GM21526 (cell line): Measurements from ENCODE around the gene NOX3.
"Not testable (repeated sequence)": the region's sequence is repeated elsewhere in the genome, so short reads cannot be mapped to it uniquely, and the experiment has no call there.

ENCODE experiments used
- ATAC-seq: cut with Tn5 transposase; IDR thresholded peaks from one replicate; pipeline ENCODE4 v1.9.1; 2021; ENCODE audit warnings: moderate library complexity; ENCODE audit not compliant: unreplicated experiment, low FRiP score

Gene NOX3

DNA sequence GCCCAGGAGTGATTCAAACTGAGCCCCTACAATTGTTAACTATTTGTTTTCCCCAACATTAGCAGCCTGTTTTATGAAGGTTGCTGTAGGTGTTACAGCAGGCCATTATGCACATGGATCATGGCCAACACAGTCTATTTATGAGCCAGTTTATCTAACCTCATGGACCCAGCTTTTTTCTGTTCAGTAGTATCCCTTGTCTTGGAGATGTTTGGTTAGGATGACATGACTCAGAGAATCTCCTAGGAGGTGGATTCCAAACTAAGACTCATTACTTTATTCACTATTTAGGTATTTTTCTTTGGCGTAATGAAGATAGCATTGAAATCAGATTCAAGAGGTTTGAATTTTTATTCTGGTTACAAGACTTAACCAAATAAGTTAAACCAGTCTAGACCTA lies 78.6 kb downstream of the NOX3 start:
- ATAC-seq: no peak

DNA sequence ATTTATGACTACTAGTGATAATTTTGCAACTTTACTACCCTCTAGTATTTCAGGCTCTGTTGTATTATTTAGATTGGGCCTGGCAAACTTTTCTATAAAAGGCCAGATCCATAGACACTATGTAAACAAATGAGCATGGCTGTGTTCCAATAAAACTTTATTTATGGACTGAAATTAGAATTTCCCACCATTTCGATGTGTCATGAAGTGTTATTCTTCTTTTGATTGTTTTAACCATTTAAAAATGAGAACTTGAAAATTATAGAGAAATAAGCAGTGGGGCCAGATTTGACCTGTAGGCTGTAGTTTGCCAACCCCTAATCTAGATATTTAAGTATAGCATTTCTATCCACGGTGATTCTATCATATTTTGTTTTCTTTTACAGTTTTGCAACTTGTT lies 79.8 kb downstream of the NOX3 start:
- ATAC-seq: no peak

DNA sequence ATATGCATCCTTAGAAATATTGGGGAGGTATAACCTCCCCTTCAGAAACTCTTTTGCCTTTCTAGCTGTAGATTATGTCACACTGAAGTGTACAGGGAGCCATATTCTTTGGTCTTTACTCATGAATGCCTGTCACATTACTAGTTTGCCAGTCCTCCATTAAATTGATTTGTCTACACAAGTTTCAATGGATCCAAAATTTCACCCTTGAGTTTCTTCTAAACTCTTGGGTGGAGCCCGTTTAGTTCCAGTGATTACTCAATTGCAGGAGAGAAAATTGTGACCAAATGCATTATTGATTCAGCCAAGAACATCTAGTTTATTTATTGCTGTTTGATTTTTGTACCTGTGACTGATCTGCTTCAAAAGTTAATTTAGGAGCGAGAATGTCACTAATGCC lies 81.0 kb downstream of the NOX3 start:
- ATAC-seq: no peak

DNA sequence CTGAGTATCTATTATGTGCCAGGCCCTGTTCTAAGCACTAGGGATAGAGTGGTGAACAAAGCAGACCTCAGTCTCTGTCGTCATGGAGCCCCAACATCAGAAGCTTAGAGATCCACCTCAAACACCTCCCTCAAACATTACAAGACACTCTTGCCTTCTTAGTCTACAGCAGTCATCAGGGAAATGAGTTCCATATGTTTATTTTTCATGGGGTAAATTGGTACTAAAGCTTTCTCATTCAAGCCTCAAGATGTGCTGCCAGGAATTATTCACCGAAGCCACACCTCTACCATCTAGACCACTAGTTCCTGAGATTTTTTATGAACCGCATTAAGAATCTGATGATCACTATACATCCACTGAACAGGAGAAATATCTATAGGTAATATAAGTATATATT lies 82.4 kb downstream of the NOX3 start:
- no peak for ATAC-seq

DNA sequence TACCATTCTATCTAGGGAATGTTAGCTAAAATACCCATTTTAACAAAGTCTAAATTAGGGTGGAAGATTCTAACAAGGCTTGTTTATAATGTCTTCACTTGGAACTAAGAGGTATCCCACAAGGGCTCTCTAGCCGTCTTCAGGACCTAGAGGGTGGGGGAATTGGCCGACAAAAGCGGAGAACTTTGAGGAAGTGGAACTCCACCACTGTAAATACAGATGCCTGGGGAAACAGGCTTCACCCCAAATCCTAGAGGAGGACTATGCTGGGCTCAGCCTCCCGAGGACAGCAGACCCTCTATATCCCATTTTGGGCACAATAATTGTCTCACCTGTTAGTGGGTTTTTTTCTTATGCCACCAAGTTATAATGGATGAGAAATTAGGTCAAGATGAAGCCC lies 83.4 kb downstream of the NOX3 start:
- ATAC-seq: no peak

DNA sequence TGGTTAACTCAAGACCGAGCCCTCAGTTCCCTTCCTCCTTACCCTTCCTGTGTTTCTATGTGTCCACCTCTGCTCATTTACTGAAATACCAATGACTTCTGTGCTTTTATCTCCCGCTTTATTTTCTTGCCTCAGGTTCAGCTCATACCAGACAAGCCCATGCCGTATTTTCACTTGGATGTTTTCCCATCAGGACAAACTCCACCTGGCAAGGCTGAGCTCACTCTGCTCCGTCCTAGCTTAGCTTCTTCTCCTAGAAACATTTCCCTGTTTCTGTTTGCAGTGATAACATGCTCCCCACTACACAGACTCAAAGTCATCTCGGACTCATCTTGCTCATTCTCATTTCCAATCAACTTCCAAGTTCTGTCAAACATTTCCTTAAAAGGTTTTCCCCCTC lies 84.4 kb downstream of the NOX3 start:
- no peak for ATAC-seq

DNA sequence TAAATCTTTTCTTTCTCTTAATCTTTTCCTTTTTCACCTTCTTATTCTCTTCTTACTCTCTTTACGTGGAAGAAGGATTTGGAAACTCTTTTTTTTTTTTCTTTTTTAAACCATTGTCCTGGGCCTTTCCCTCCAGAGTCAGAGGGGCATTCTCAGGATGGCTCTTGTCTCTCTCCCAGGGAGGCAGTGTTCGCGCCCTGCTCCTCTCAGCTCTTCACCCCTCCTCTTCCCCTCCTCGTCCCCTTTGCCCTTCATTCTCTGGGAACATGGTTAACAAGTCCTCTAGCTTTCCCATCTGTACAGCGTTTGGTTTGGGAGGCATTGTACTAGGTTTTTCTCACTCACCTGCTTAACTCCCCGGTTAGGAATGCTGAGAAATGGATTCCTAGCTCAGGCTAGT lies 89.3 kb downstream of the NOX3 start:
- ATAC-seq: no peak

DNA sequence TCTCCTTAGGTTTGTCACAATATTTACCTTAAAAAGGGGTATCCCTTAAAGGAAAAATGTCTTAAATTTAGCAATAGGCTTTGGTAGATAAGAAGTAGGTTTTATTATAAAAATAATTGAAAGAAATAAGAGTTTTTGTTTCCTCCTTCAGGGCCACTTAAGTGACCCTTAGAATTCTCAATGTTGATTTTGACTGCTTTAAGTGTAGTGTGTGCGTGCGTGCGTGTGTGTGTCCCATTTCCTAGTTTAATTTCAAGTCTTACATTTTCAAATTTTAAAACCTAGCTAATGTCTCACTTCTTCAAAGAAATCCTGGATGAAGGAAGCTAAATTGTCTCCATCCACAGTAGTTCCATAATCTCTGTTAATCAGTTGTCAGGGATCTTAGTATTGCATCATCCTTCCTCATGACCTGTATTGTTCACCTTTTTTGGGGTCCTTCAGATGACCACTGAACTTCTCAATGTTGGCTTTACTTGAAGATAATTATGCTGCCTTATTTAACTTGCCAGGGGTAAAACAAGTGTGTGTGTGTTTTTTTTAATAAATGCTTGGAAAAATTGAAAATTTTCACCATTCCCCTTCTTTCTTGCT lies 90.7 kb downstream of the NOX3 start:
- ATAC-seq: no peak

DNA sequence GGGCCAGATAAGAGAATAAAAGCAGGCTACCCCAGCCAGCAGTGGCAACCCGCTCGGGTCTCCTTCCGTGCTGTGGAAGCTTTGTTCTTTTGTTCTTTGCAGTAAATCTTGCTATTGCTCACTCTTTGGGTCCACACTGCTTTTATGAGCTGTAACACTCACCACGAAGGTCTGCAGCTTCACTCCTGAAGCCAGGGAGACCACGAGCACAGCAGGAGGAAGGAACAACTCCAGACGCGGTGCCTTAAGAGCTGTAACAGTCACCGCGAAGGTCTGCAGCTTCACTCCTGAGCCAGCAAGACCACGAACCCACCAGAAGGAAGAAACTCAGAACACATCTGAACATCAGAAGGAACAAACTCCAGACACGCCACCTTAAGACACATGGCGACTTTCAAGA lies 91.6 kb downstream of the NOX3 start:
- not testable (repeated sequence) for ATAC-seq

DNA sequence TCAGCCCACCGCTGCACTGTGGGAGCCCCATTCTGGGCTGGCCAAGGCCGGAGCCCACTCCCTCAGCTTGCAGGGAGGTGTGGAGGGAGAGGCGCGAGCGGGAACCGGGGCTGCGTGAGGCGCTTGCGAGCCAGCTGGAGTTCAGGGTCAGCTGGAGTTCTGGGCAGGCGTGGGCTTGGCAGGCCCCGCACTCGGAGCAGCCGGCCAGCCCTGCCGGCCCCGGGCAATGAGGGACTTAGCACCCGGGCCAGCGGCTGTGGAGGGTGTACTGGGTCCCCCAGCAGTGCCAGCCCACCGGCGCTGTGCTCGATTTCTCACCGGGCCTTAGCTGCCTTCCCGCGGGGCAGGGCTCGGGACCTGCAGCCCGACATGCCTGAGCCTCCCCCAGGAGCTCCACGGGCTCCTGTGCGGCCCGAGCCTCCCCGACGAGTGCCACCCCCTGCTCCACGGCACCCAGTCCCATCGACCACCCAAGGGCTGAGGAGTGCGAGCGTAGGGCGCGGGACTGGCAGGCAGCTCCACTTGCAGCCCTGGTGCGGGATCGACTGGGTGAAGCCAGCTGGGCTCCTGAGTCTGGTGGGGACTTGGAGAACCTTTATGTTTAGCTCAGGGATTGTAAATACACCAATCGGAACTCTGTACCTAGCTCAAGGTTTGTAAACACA lies 92.5 kb downstream of the NOX3 start:
- ATAC-seq: not testable (repeated sequence)

DNA sequence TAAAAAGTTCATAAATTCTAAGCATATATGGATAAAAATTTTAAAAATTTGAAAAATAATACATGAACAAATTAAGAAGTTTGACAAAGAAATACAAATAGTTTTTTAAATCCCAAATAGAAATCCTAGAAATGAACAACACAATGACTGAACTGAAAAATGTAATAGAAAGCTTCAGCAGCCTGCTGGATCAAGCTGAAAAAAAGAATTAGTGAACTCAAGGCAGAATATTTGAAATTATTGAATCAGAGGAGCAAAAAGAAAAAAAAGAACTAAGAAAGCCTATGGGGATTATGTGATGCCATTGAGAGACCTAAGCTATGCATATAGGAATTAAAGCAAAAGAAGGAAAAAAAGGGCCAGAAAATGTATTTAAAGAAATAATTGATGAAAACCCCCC lies 101.5 kb downstream of the NOX3 start:
- ATAC-seq: no peak

DNA sequence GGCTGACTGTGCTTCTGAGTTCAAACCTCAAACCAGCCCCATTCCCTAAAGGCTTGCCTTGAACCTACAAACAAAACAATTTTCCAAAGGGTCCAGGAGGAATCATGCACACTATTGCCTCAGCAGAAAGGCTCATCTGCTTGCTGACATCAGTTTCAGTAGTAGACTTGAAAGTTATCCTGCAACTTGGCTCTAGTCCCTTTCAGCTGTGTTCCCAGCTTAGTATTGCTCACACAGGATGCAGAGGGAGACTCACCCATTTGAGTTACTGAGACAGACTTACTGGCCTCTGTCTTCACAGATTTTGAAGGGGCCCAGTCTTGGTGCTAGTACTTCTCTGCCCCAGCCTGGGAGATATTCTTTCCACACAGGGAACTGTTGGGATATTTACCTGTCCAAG lies 102.8 kb downstream of the NOX3 start:
- ATAC-seq: peak; percentile 22

DNA sequence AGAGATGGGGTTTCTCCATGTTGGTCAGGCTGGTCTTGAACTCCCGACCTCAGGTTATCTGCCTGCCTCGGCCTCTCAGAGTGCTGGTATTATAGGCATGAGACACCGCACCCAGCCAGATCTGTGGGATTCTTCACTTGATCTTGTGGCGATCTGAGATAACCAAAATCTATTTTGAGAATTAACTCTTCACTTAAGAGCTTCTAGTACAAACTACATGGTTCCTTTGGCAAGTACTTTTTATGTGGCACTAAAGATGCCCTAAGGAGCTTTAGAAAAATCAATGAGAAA lies 103.6 kb downstream of the NOX3 start:
- no peak for ATAC-seq

DNA sequence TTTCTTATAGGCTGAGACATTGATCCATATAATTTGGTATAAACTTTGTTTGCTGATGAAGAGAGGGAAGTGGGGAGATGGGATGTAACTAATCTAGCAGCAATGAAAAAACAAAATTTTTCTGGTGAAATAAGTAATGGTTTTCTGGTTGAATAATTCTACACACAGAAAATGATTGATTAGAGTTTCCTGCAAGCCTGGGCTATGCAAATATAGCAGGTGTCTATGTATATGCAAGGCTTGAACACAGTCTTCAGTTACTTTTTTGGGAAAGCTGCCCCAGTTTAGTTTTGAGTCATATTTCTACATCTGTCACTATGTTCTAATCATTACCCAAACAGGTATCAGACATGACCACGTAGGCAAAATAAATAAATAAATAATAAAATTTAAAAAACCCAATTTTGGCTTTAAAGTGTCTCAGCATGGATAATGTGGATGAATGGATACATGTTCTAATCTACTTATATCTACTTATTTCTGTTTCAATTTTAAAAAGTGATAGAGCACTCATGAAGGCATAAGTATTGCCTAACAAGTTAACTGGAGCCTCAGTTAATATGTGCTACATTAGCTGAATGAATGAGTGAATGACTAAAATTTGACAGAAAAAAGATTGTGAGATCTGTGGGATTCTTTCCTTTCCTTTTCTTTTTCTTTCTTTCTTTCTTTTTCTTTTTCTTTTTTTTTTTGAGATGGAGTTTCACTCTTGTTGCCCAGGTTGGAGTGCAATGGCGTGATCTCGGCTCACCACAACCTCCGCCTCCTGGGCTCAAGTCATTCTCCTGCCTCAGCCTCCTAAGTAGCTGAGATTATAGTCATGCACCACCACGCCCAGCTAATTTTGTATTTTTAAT lies 104.1 kb downstream of the NOX3 start:
- peak; percentile 94 for ATAC-seq

DNA sequence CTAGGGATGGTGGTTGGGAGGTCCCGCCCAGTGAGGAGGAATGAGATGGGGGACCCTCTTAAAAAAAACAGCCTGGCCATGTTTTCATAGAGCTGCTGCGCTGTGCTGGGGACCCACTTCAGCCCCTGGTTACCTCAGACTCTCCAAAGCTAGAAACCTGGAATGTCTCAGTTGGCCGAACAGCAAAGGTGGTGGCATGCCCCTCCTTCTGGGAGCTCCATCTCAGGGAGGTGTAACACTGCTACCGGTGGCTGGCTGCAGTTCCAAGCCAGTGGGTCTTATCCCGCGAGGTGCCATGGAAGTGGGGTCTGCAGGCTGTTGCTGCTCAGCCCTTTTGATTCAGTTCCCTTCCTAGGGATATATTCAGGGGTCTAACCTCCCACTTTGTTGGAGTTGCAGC lies 105.7 kb downstream of the NOX3 start:
- no peak for ATAC-seq

DNA sequence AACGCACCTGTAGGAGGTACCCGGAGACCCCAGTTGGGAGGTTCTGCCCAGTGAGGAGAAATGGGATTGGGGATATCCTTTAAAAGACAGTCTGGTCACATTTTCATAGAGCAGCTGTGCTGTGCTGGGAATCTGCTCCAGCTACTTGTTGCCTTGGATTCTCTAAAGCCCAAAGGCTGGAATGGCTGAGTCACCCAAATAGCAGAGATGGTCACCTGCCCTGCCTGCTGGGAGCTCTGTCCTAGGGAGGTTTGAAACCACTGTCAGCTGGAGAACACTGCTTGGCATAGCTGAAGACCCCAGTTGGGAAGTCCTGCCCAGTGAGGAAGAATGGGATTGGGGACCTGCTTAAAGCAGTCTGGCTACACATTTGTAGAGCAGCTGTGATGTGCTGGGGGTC lies 106.5 kb downstream of the NOX3 start:
- no peak for ATAC-seq

DNA sequence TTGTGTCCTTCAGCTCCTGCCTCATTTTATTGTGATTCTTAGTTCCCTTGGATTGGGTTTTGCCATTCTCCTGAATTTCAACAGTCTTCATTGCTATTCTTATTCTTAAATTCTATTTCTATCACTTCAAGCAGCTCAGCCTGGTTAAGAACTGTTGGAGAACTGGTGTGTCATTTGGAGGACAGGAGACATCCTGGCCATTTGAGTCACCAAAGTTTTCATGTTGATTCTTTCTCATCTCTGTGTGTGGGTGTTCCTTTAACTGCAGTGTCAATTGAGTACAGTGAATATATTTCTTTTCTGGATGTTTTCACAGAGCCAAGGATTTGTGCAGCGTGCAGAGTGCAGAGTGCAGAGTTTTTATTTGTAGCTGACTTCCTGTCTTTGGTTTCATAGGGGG lies 107.8 kb downstream of the NOX3 start:
- no peak for ATAC-seq

DNA sequence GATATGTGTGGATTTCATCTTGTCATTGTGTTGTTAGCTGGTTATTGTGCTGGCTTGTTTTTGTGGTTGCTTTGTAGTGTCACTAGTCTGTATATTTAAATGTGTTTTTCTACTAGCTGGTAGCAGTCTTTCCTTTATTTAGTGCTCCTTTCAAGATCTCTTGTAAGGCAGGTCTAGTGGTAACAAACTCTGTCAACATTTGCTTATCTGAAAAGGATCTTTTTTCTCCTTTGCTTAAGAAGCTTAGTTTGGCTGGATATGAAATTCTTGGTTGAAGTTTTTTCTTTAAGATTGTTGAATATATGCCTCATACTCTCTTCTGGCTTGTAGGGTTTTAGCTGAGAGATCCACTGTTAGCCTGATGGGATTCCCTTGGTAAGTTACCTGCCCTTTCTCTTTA lies 108.7 kb downstream of the NOX3 start:
- ATAC-seq: no peak
